Progenitor cell of endocrine pancreas (in vitro differentiated cells): ENCODE results near the gene CCNI2. TPM values are rescaled to one million over a fixed set of nuclear protein-coding genes. Genes with fewer than 3 reads are reported as not detected.

ENCODE experiments used
- DNase-seq: peaks from one replicate; pipeline ENCODE4 v3.0.0; 2021; ENCODE audit warnings: low spot score; ENCODE audit not compliant: unreplicated experiment
- H3K27ac Mint-ChIP-seq: 2 replicates; pipeline ENCODE4 v1.8.0; 2021; ENCODE audit warnings: mild to moderate bottlenecking, moderate library complexity, mixed read lengths
- H3K27me3 Mint-ChIP-seq: 2 replicates; pipeline ENCODE4 v1.8.0; 2021; ENCODE audit warnings: mixed read lengths
- H3K36me3 Mint-ChIP-seq: 2 replicates; pipeline ENCODE4 v1.8.0; 2022; ENCODE audit warnings: mixed read lengths; ENCODE audit not compliant: insufficient read depth
- H3K4me1 Mint-ChIP-seq: 2 replicates; pipeline ENCODE4 v1.8.0; 2021; ENCODE audit warnings: low read depth, mixed read lengths
- H3K4me3 Mint-ChIP-seq: 2 replicates; pipeline ENCODE4 v1.8.0; 2021; ENCODE audit warnings: low read depth, mild to moderate bottlenecking, moderate library complexity, mixed read lengths
- H3K9me3 Mint-ChIP-seq: 2 replicates; pipeline ENCODE4 v1.8.0; 2021; ENCODE audit warnings: low read depth, mixed read lengths
- CTCF ChIP-seq: fragments of 200-600 bp; sonication (generic); IDR thresholded peaks from one replicate; pipeline ENCODE4 v1.5.0; 2021; ENCODE audit warnings: antibody characterized with exemption, mild to moderate bottlenecking; ENCODE audit not compliant: unreplicated experiment
- total RNA-seq: library from RNA; stranded (reverse); gene quantifications from 2 replicates; pipeline ENCODE4 v1.2.1, GENCODE V29; 2021

Gene CCNI2
- total RNA-seq, 1 donor from 2014 or later = 0.36 TPM

GRCh38 chr5:132772291-132773070, 25.3 kb downstream of the CCNI2 start:
- no peak overlapping the region for H3K4me3 Mint-ChIP-seq
- H3K36me3 Mint-ChIP-seq = no peaks in the 10 kb centered on the region
- H3K9me3 Mint-ChIP-seq = no peaks in the 10 kb centered on the region

DNA sequence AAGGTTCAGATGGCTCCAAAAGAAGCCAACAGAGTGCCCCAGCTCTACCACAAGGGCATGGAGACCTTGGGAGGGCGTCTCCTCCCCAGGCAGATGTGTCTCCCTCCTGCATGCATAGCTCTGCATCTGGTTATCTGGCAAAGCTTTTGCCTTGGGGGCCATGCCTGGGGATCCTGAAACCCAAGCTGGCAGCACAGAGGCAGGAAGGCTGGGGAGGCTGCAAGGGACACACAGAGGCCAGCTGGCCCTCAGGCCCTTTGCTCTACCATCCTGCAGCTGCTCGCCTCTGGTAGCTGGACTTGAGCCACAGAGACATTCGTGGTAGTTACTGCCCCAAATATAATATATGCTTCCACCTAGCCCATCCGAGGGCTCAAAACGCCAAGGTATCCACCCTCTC, 25.9 kb downstream of the CCNI2 start:
- Mint-ChIP-seq H3K36me3 (no peaks in the 10 kb centered on the region), H3K27me3 (peaks cover 4% of the 10 kb centered on the region), H3K4me1 (peaks cover 11% of the 10 kb centered on the region), H3K4me3 (no peak overlapping the region), H3K9me3 (no peaks in the 10 kb centered on the region), H3K27ac (no peak overlapping the region)
- TF ChIP-seq CTCF = no peak
- no peak for DNase-seq

More at GRCh38 chr5:132772291-132773070, 25.3 kb downstream of the CCNI2 start:
- H3K27ac Mint-ChIP-seq = no peak overlapping the region
- no peaks in the 10 kb centered on the region for H3K27me3 Mint-ChIP-seq
- H3K4me1 Mint-ChIP-seq = peaks cover 9% of the 10 kb centered on the region
- no peak for TF ChIP-seq CTCF
- DNase-seq = no peak

DNA sequence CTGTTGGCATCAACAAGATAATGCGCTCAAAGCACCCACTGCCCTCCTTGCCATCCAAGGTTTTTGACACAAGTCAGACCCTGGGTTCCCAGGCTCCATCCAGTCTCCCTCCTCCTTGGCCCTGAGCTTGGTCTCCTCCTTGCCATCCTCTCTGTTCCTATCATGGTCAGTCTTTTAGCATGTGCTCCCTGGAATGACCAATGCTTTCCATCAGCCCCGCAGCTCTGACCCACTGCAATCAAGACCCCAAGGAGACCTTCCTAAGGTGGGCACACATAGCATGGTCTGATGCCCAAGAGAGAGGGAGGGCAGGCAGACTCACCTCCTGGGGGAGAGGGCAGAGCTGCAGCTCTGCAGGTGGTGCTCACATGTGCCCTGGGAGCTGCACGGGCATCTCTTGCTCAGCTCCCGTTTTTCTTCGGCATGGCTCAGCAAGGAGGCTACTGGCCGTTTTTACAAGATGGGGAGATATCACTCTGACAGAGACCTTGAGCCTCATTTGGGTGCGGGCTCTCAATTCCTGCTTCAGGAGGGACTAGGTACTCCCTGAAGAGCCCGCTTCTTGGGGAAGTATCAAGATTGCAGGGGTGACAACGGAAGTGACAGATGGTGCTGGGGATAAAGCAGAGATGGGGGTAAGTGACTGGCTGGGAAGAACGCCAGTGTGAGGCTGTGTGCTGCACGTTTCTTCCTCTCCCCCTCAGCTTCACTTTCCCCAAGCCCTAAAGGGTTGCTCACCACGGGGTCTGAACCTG, 26.6 kb downstream of the CCNI2 start:
- no peak for TF ChIP-seq CTCF
- no peaks in the 10 kb centered on the region for H3K9me3 Mint-ChIP-seq
- H3K36me3 Mint-ChIP-seq = no peaks in the 10 kb centered on the region
- H3K27me3 Mint-ChIP-seq = peaks cover 11% of the 10 kb centered on the region
- H3K27ac Mint-ChIP-seq = no peak overlapping the region
- H3K4me1 Mint-ChIP-seq = peaks cover 14% of the 10 kb centered on the region
- DNase-seq = no peak
- H3K4me3 Mint-ChIP-seq = no peak overlapping the region

GRCh38 chr5:132774406-132774805, 27.2 kb downstream of the CCNI2 start:
- H3K27ac Mint-ChIP-seq = no peak overlapping the region
- H3K36me3 Mint-ChIP-seq = no peaks in the 10 kb centered on the region
- peaks cover 17% of the 10 kb centered on the region for H3K27me3 Mint-ChIP-seq
- peaks cover 14% of the 10 kb centered on the region for H3K4me1 Mint-ChIP-seq
- no peak overlapping the region for H3K4me3 Mint-ChIP-seq
- DNase-seq = no peak
- no peaks in the 10 kb centered on the region for H3K9me3 Mint-ChIP-seq
- TF ChIP-seq CTCF = no peak

DNA sequence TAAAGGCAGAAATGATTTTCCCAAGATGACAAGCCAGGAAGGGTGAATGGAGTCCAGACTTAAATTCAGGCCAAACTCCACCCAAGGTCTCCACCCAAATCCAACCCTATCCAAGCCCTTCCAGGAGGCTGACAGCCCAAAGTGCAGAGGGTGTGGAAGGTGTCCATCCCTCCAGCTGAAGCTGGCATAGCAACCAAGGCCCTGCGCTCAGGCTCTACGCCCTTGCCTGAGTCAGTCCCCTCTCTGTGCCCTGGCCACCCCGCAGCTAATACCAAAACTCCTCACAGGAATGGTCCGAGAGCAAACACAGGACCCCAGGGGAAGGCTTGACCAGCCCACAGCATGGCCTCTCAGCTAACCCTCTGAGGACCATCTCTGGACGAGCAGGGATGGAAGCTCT, 27.7 kb downstream of the CCNI2 start:
- no peaks in the 10 kb centered on the region for H3K9me3 Mint-ChIP-seq
- H3K36me3 Mint-ChIP-seq = no peaks in the 10 kb centered on the region
- H3K4me3 Mint-ChIP-seq = no peak overlapping the region
- no peak for DNase-seq
- no peak for TF ChIP-seq CTCF
- no peak overlapping the region for H3K27ac Mint-ChIP-seq
- peaks cover 21% of the 10 kb centered on the region for H3K27me3 Mint-ChIP-seq
- H3K4me1 Mint-ChIP-seq = peaks cover 14% of the 10 kb centered on the region
